ENCODE results near the gene SESN3.

The SESN3 gene

GRCh38 chr11:95255251-95256145 is 24.5 kb upstream of the SESN3 start:
- Histone ChIP-seq H3K4me3 (ENCODE audit: low read depth, low read length) (no peak overlapping the region), H3K4me2 (ENCODE audit: low read length) (no peak overlapping the region), H3K36me3 (ENCODE audit: control insufficient read depth, insufficient read depth, low read length) (no peaks in the 10 kb centered on the region), H3K27ac (peak overlapping the region; percentile 81), H3K9me3 (ENCODE audit: control insufficient read depth, low read length) (no peaks in the 10 kb centered on the region), H3K27me3 (ENCODE audit: control insufficient read depth, insufficient read depth, low read length) (no peaks in the 10 kb centered on the region), H3K79me2 (no peaks in the 10 kb centered on the region), H2AFZ (peak overlapping the region; percentile 76), H3K4me1 (peaks cover 22% of the 10 kb centered on the region), H3K9ac (no peak overlapping the region)
- TF ChIP-seq CTCF (IDR thresholded peaks at IDR 0.05): no peak

GRCh38 chr11:95254716-95255115 is 23.7 kb upstream of the SESN3 start:
- Histone ChIP-seq H3K9ac (no peak overlapping the region), H3K4me2 (ENCODE audit: low read length) (peak overlapping the region; percentile 4), H3K4me3 (ENCODE audit: low read depth, low read length) (peak overlapping the region; percentile 48), H3K27me3 (ENCODE audit: control insufficient read depth, insufficient read depth, low read length) (no peaks in the 10 kb centered on the region), H3K27ac (peak overlapping the region; percentile 81), H2AFZ (no peak overlapping the region), H3K36me3 (ENCODE audit: control insufficient read depth, insufficient read depth, low read length) (no peaks in the 10 kb centered on the region), H3K4me1 (peaks cover 22% of the 10 kb centered on the region), H3K79me2 (no peaks in the 10 kb centered on the region), H3K9me3 (ENCODE audit: control insufficient read depth, low read length) (no peaks in the 10 kb centered on the region)
- TF ChIP-seq CTCF (IDR thresholded peaks at IDR 0.05): no peak

GRCh38 chr11:95254131-95254704 is 23.2 kb upstream of the SESN3 start:
- Histone ChIP-seq H2AFZ (peak overlapping the region; percentile 67), H3K9ac (no peak overlapping the region), H3K36me3 (ENCODE audit: control insufficient read depth, insufficient read depth, low read length) (no peaks in the 10 kb centered on the region), H3K9me3 (ENCODE audit: control insufficient read depth, low read length) (no peaks in the 10 kb centered on the region), H3K4me1 (peaks cover 22% of the 10 kb centered on the region), H3K27ac (peak overlapping the region; percentile 81), H3K4me2 (ENCODE audit: low read length) (peak overlapping the region; percentile 68), H3K27me3 (ENCODE audit: control insufficient read depth, insufficient read depth, low read length) (no peaks in the 10 kb centered on the region), H3K4me3 (ENCODE audit: low read depth, low read length) (peak overlapping the region; percentile 48), H3K79me2 (no peaks in the 10 kb centered on the region)
- TF ChIP-seq CTCF (IDR thresholded peaks at IDR 0.05): no peak

GRCh38 chr11:95253141-95253540 is 22.1 kb upstream of the SESN3 start:
- Histone ChIP-seq H3K27ac (peak overlapping the region; percentile 81), H3K9me3 (ENCODE audit: control insufficient read depth, low read length) (no peaks in the 10 kb centered on the region), H3K36me3 (ENCODE audit: control insufficient read depth, insufficient read depth, low read length) (no peaks in the 10 kb centered on the region), H3K4me2 (ENCODE audit: low read length) (no peak overlapping the region), H3K9ac (no peak overlapping the region), H3K4me1 (peaks cover 25% of the 10 kb centered on the region), H3K79me2 (no peaks in the 10 kb centered on the region), H2AFZ (peak overlapping the region; percentile 36), H3K4me3 (ENCODE audit: low read depth, low read length) (no peak overlapping the region), H3K27me3 (ENCODE audit: control insufficient read depth, insufficient read depth, low read length) (no peaks in the 10 kb centered on the region)
- TF ChIP-seq CTCF (IDR thresholded peaks at IDR 0.05): no peak

Measured in parathyroid adenoma (tissue), 2 donors.